GM23338 (cell line): Measurements from ENCODE around the gene CCDC61. TPM values are rescaled to one million over a fixed set of nuclear protein-coding genes. Genes with fewer than 3 reads are reported as not detected.

ENCODE experiments used
- ATAC-seq: fragments of 200-7000 bp; cut with Tn5 transposase; 3 replicates; pipeline ENCODE4 v1.9.1; 2020
- DNase-seq: peaks from one replicate; pipeline ENCODE4 v3.0.0-alpha.2; 2015; ENCODE audit warnings: low spot score
- H2AFZ ChIP-seq: fragments of 200-600 bp; sonication (generic); 2 replicates; pipeline ENCODE4 v1.8.0; 2016; ENCODE audit warnings: antibody characterized with exemption, mild to moderate bottlenecking, moderate library complexity
- H3F3A ChIP-seq: fragments of 200-600 bp; sonication (generic); replicated peaks from 2 replicates; pipeline ENCODE4 v1.8.0; 2017; ENCODE audit warnings: antibody characterized with exemption, mixed run types, low read depth
- H3K27ac ChIP-seq: fragments of 200-600 bp; sonication (generic); 2 replicates; pipeline ENCODE4 v1.6.1; 2016; ENCODE audit warnings: low read depth
- H3K27me3 ChIP-seq: fragments of 200-600 bp; sonication (generic); 2 replicates; pipeline ENCODE4 v1.8.0; 2016; ENCODE audit warnings: mild to moderate bottlenecking, mixed run types, moderate library complexity; ENCODE audit not compliant: insufficient read depth
- H3K36me3 ChIP-seq: fragments of 200-600 bp; sonication (generic); 2 replicates; pipeline ENCODE4 v1.8.0; 2016; ENCODE audit warnings: mild to moderate bottlenecking; ENCODE audit not compliant: insufficient read depth
- H3K4me1 ChIP-seq: fragments of 200-600 bp; sonication (generic); 2 replicates; pipeline ENCODE4 v1.8.0; 2016; ENCODE audit warnings: mild to moderate bottlenecking, moderate library complexity; ENCODE audit not compliant: insufficient read depth
- H3K4me2 ChIP-seq: fragments of 200-600 bp; sonication (generic); 2 replicates; pipeline ENCODE4 v1.7.1; 2017; ENCODE audit warnings: mixed run types
- H3K4me3 ChIP-seq: fragments of 200-600 bp; sonication (generic); 2 replicates; pipeline ENCODE4 v1.6.1; 2016; ENCODE audit warnings: mixed run types
- H3K79me2 ChIP-seq: fragments of 200-600 bp; sonication (generic); replicated peaks from 2 replicates; pipeline ENCODE4 v1.8.0; 2017; ENCODE audit warnings: mild to moderate bottlenecking; ENCODE audit not compliant: insufficient read depth
- H3K9me2 ChIP-seq: fragments of 200-600 bp; sonication (generic); 2 replicates; pipeline ENCODE4 v1.8.0; 2017; ENCODE audit not compliant: insufficient read depth
- H4K20me1 ChIP-seq: fragments of 200-600 bp; sonication (generic); replicated peaks from 2 replicates; pipeline ENCODE4 v1.8.0; 2017; ENCODE audit warnings: mild to moderate bottlenecking; ENCODE audit not compliant: insufficient read depth
- H3K27ac Mint-ChIP-seq: 2 replicates; pipeline ENCODE4 v1.8.0; 2020; ENCODE audit warnings: inconsistent platforms, mild to moderate bottlenecking, moderate library complexity, mixed read lengths
- H3K27me3 Mint-ChIP-seq: 3 replicates; pipeline ENCODE4 v1.8.0; 2022; ENCODE audit warnings: low read depth, mild to moderate bottlenecking, moderate library complexity, mixed read lengths, inconsistent platforms; ENCODE audit not compliant: insufficient read depth, poor library complexity
- H3K36me3 Mint-ChIP-seq: 3 replicates; pipeline ENCODE4 v1.8.0; 2021; ENCODE audit warnings: low read depth, mild to moderate bottlenecking, inconsistent platforms, moderate library complexity, mixed read lengths
- H3K4me1 Mint-ChIP-seq: 3 replicates; pipeline ENCODE4 v1.8.0; 2020; ENCODE audit warnings: mild to moderate bottlenecking, inconsistent platforms, mixed read lengths
- H3K4me3 Mint-ChIP-seq: 3 replicates; pipeline ENCODE4 v1.8.0; 2021; ENCODE audit warnings: moderate library complexity, mild to moderate bottlenecking, inconsistent platforms, mixed read lengths
- H3K9me3 Mint-ChIP-seq: 3 replicates; pipeline ENCODE4 v1.8.0; 2020; ENCODE audit warnings: moderate library complexity, mild to moderate bottlenecking, inconsistent platforms, mixed read lengths
- CREB1 ChIP-seq: fragments of 250-450 bp; sonication (Bioruptor Pico); IDR thresholded peaks from 2 replicates; pipeline ENCODE4 v1.5.0; 2020; ENCODE audit warnings: low read depth, mild to moderate bottlenecking, moderate library complexity
- CTCF ChIP-seq, 2 experiments: fragments of 200-600 bp in 1 of 2; sonication (generic) in 1 of 2; conservative IDR thresholded peaks; 2 replicates each; pipeline versions ENCODE4 v1.5.1 to v1.6.1; 2016 to 2017; ENCODE audit warnings: antibody characterized with exemption in 2 of 2, low read depth in 2 of 2, mild to moderate bottlenecking in 2 of 2, moderate library complexity in 1 of 2
- EZH2phosphoT487 ChIP-seq: fragments of 200-600 bp; sonication (generic); IDR thresholded peaks from one replicate; pipeline ENCODE4 v1.8.1; 2018; ENCODE audit warnings: antibody characterized with exemption; ENCODE audit not compliant: unreplicated experiment
- JUNB ChIP-seq: IDR thresholded peaks from one replicate; pipeline ENCODE4 v1.6.1; 2016; ENCODE audit warnings: antibody characterized with exemption; ENCODE audit not compliant: unreplicated experiment
- NANOG ChIP-seq: IDR thresholded peaks from 2 replicates; pipeline ENCODE4 v1.6.1; 2016; ENCODE audit warnings: antibody characterized with exemption, borderline replicate concordance
- POLR2AphosphoS5 ChIP-seq: IDR thresholded peaks from 2 replicates; pipeline ENCODE4 v1.6.1; 2016; ENCODE audit warnings: antibody characterized with exemption, low read depth
- STAT1 ChIP-seq: IDR thresholded peaks from one replicate; pipeline ENCODE4 v1.6.1; 2016; ENCODE audit warnings: antibody characterized with exemption; ENCODE audit not compliant: unreplicated experiment
- ZNF114 ChIP-seq: fragments of 250-450 bp; sonication (Bioruptor Pico); IDR thresholded peaks from 2 replicates; pipeline ENCODE4 v1.5.0; 2020; ENCODE audit warnings: mild to moderate bottlenecking, moderate library complexity
- ZNF331 ChIP-seq: fragments of 250-450 bp; sonication (Bioruptor Pico); IDR thresholded peaks from 2 replicates; pipeline ENCODE4 v1.5.0; 2020; ENCODE audit warnings: low read depth, mild to moderate bottlenecking, moderate library complexity
- ZNF462 ChIP-seq: fragments of 250-450 bp; sonication (Bioruptor Pico); IDR thresholded peaks from 2 replicates; pipeline ENCODE4 v1.5.0; 2020; ENCODE audit warnings: mild to moderate bottlenecking, moderate library complexity
- polyA plus RNA-seq: library from polyadenylated mRNA; unstranded; fragments of >200 nt; fragmentation: Nextera tagmentation; extraction: Ambion mirVana; gene quantifications from 2 replicates; pipeline ENCODE4 v1.2.1, GENCODE V29; 2016
- total RNA-seq: library from RNA; depleted of rRNA; stranded (reverse); fragments of >200 nt; shearing (Covaris generic); gene quantifications from 2 replicates; pipeline ENCODE4 v1.2.3, GENCODE V29; 2014
- TF ChIP-seq, protein P1 (sequence below): IDR thresholded peaks from 2 replicates; pipeline ENCODE4 v1.6.1; 2016; ENCODE audit warnings: antibody characterized with exemption
- TF ChIP-seq, protein P2 (sequence below): IDR thresholded peaks from one replicate; pipeline ENCODE4 v1.6.1; 2018; ENCODE audit warnings: antibody characterized with exemption; ENCODE audit not compliant: unreplicated experiment

CCDC61 gene
- total and polyA plus RNA-seq, 2 experiments from 2014 or later = 9.8 to 22.4 TPM

DNA sequence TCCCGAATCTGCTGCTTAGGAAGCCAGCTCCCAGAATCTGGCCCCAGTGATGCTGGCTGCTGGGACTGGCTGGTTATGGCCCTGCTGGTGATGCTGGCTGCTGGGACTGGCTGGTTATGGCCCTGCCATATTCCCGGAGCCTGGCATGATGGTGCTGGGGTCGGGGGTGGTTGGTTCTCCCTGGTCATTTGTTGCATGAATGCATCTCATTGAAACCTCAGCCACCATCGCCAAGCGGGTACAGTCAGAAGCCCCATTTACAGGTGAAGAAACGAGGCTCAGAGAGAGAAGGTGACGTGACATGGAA is 25.5 kb downstream of the CCDC61 start:
- ATAC-seq = no peak
- no peaks in the 10 kb centered on the region for H3K9me3 Mint-ChIP-seq
- H3K4me3 ChIP-seq = no peak overlapping the region
- H3K9me2 ChIP-seq = no peaks in the 10 kb centered on the region
- no peak overlapping the region for H2AFZ ChIP-seq
- TF ChIP-seq ZNF331 (CRISPR knock-in tag) = no peak
- TF ChIP-seq NANOG = no peak
- TF ChIP-seq JUNB = no peak
- no peak for TF ChIP-seq ZNF114
- TF ChIP-seq, protein P1, sequence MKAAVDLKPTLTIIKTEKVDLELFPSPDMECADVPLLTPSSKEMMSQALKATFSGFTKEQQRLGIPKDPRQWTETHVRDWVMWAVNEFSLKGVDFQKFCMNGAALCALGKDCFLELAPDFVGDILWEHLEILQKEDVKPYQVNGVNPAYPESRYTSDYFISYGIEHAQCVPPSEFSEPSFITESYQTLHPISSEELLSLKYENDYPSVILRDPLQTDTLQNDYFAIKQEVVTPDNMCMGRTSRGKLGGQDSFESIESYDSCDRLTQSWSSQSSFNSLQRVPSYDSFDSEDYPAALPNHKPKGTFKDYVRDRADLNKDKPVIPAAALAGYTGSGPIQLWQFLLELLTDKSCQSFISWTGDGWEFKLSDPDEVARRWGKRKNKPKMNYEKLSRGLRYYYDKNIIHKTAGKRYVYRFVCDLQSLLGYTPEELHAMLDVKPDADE = no peak
- TF ChIP-seq ZNF462 (CRISPR knock-in tag) = no peak
- TF ChIP-seq, protein P2, sequence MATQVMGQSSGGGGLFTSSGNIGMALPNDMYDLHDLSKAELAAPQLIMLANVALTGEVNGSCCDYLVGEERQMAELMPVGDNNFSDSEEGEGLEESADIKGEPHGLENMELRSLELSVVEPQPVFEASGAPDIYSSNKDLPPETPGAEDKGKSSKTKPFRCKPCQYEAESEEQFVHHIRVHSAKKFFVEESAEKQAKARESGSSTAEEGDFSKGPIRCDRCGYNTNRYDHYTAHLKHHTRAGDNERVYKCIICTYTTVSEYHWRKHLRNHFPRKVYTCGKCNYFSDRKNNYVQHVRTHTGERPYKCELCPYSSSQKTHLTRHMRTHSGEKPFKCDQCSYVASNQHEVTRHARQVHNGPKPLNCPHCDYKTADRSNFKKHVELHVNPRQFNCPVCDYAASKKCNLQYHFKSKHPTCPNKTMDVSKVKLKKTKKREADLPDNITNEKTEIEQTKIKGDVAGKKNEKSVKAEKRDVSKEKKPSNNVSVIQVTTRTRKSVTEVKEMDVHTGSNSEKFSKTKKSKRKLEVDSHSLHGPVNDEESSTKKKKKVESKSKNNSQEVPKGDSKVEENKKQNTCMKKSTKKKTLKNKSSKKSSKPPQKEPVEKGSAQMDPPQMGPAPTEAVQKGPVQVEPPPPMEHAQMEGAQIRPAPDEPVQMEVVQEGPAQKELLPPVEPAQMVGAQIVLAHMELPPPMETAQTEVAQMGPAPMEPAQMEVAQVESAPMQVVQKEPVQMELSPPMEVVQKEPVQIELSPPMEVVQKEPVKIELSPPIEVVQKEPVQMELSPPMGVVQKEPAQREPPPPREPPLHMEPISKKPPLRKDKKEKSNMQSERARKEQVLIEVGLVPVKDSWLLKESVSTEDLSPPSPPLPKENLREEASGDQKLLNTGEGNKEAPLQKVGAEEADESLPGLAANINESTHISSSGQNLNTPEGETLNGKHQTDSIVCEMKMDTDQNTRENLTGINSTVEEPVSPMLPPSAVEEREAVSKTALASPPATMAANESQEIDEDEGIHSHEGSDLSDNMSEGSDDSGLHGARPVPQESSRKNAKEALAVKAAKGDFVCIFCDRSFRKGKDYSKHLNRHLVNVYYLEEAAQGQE = no peak
- TF ChIP-seq CTCF (conservative IDR thresholded peaks at IDR 0.05; ENCODE audit: low read depth in 2 of 2) = no peak
- no peak for TF ChIP-seq POLR2AphosphoS5
- TF ChIP-seq EZH2phosphoT487 = no peak
- TF ChIP-seq CREB1 = no peak
- TF ChIP-seq STAT1 = no peak
- no peaks in the 10 kb centered on the region for H3K79me2 ChIP-seq
- peaks cover 25% of the 10 kb centered on the region for H3K4me1 Mint-ChIP-seq
- DNase-seq = no peak
- H3K36me3 Mint-ChIP-seq = peaks cover 6% of the 10 kb centered on the region; the same call in 1 of the 3 replicates
- H3K36me3 ChIP-seq = no peaks in the 10 kb centered on the region
- H3K27ac Mint-ChIP-seq = no peak overlapping the region
- peaks cover 20% of the 10 kb centered on the region for H3K27me3 Mint-ChIP-seq
- no peak overlapping the region for H3K4me2 ChIP-seq
- peaks cover 10% of the 10 kb centered on the region for H3K4me1 ChIP-seq
- no peak overlapping the region for H3K4me3 Mint-ChIP-seq
- no peaks in the 10 kb centered on the region; the same call in 1 of the 2 replicates for H4K20me1 ChIP-seq
- H3F3A ChIP-seq = no peaks in the 10 kb centered on the region
- peaks cover 8% of the 10 kb centered on the region for H3K27me3 ChIP-seq
- H3K27ac ChIP-seq = no peak overlapping the region
